ENCODE results near the gene TFDP3.

TFDP3 gene

GRCh38 chrX:133254666-133255065, 36.5 kb upstream of the TFDP3 start:
- H3K79me2 ChIP-seq (ENCODE audit: insufficient read depth, low read depth) = no peaks in the 10 kb centered on the region
- TF ChIP-seq CTCF (conservative IDR thresholded peaks at IDR 0.05; ENCODE audit: low read depth, low read length) = no peak
- H4K20me1 ChIP-seq (ENCODE audit: insufficient read depth) = no peaks in the 10 kb centered on the region
- no peak overlapping the region for H3K4me3 ChIP-seq (IDR thresholded peaks at IDR 0.05; ENCODE audit: insufficient read depth, low read depth, low read length)
- no peak overlapping the region for H3K27ac ChIP-seq
- H3K27me3 ChIP-seq (ENCODE audit: insufficient read depth, low read depth) = no peaks in the 10 kb centered on the region
- H3K4me2 ChIP-seq = no peak overlapping the region
- no peaks in the 10 kb centered on the region for H3K36me3 ChIP-seq (ENCODE audit: insufficient read depth)
- no peaks in the 10 kb centered on the region for H3K4me1 ChIP-seq (ENCODE audit: low read depth, poor library complexity, severe bottlenecking)
- no peak overlapping the region for H2AFZ ChIP-seq (ENCODE audit: low read depth)
- no peak overlapping the region for H3K9ac ChIP-seq

- Histone ChIP-seq H3K36me3 (ENCODE audit: insufficient read depth) (no peaks in the 10 kb centered on the region), H3K27me3 (ENCODE audit: insufficient read depth, low read depth) (no peaks in the 10 kb centered on the region), H3K4me2 (no peak overlapping the region), H2AFZ (ENCODE audit: low read depth) (no peak overlapping the region), H4K20me1 (ENCODE audit: insufficient read depth) (no peaks in the 10 kb centered on the region), H3K9ac (no peak overlapping the region), H3K4me1 (ENCODE audit: low read depth, poor library complexity, severe bottlenecking) (no peaks in the 10 kb centered on the region), H3K4me3 (IDR thresholded peaks at IDR 0.05; ENCODE audit: insufficient read depth, low read depth, low read length) (no peak overlapping the region), H3K79me2 (ENCODE audit: insufficient read depth, low read depth) (no peaks in the 10 kb centered on the region), H3K27ac (no peak overlapping the region)
- no peak for TF ChIP-seq CTCF (conservative IDR thresholded peaks at IDR 0.05; ENCODE audit: low read depth, low read length)
These were observed 33.0 kb upstream of the TFDP3 start for GRCh38 chrX:133251204-133251603.

GRCh38 chrX:133250184-133251100, 32.3 kb upstream of the TFDP3 start:
- TF ChIP-seq CTCF (conservative IDR thresholded peaks at IDR 0.05; ENCODE audit: low read depth, low read length) = no peak
- Histone ChIP-seq H3K4me1 (ENCODE audit: low read depth, poor library complexity, severe bottlenecking) (no peaks in the 10 kb centered on the region), H2AFZ (ENCODE audit: low read depth) (no peak overlapping the region), H3K36me3 (ENCODE audit: insufficient read depth) (no peaks in the 10 kb centered on the region), H3K27ac (no peak overlapping the region), H3K79me2 (ENCODE audit: insufficient read depth, low read depth) (no peaks in the 10 kb centered on the region), H3K4me2 (no peak overlapping the region), H3K4me3 (IDR thresholded peaks at IDR 0.05; ENCODE audit: insufficient read depth, low read depth, low read length) (no peak overlapping the region), H4K20me1 (ENCODE audit: insufficient read depth) (no peaks in the 10 kb centered on the region), H3K9ac (no peak overlapping the region), H3K27me3 (ENCODE audit: insufficient read depth, low read depth) (no peaks in the 10 kb centered on the region)

- H3K4me3 ChIP-seq (IDR thresholded peaks at IDR 0.05; ENCODE audit: insufficient read depth, low read depth, low read length) = no peak overlapping the region
- no peak overlapping the region for H3K27ac ChIP-seq
- H3K36me3 ChIP-seq (ENCODE audit: insufficient read depth) = no peaks in the 10 kb centered on the region
- no peak for TF ChIP-seq CTCF (conservative IDR thresholded peaks at IDR 0.05; ENCODE audit: low read depth, low read length)
- no peak overlapping the region for H2AFZ ChIP-seq (ENCODE audit: low read depth)
- H3K27me3 ChIP-seq (ENCODE audit: insufficient read depth, low read depth) = no peaks in the 10 kb centered on the region
- H3K4me2 ChIP-seq = no peak overlapping the region
- H3K4me1 ChIP-seq (ENCODE audit: low read depth, poor library complexity, severe bottlenecking) = no peaks in the 10 kb centered on the region
- H3K9ac ChIP-seq = no peak overlapping the region
- no peaks in the 10 kb centered on the region for H4K20me1 ChIP-seq (ENCODE audit: insufficient read depth)
- no peaks in the 10 kb centered on the region for H3K79me2 ChIP-seq (ENCODE audit: insufficient read depth, low read depth)
These were observed 31.3 kb upstream of the TFDP3 start for GRCh38 chrX:133249266-133250058.
